GM06990 (cell line): Measurements from ENCODE around the gene PCDHGB5.
"Not testable (repeated sequence)": the region's sequence is repeated elsewhere in the genome, so short reads cannot be mapped to it uniquely, and the experiment has no call there.

Experiments used
- DNase-seq: peaks from one replicate; pipeline ENCODE4 v3.0.0-alpha.2; 2011; ENCODE audit not compliant: insufficient read length; ENCODE audit errors: extremely low read depth
- H3K27me3 ChIP-seq: replicated peaks from 2 replicates; pipeline ENCODE4 v1.6.0; 2011; ENCODE audit warnings: low read length; ENCODE audit not compliant: control insufficient read depth, insufficient read depth
- H3K36me3 ChIP-seq: 2 replicates; pipeline ENCODE4 v1.5.1; 2011; ENCODE audit warnings: low read length; ENCODE audit not compliant: control insufficient read depth, insufficient read depth
- H3K4me3 ChIP-seq: replicated peaks from 2 replicates; pipeline ENCODE4 v1.5.1; 2011; ENCODE audit warnings: low read depth, mild to moderate bottlenecking, control low read depth, low read length
- TF ChIP-seq, protein P1 (sequence below): IDR thresholded peaks from 2 replicates; pipeline ENCODE4 v1.5.1; 2011; ENCODE audit warnings: low read length, control low read depth, mild to moderate bottlenecking, inconsistent platforms; ENCODE audit not compliant: insufficient read depth, poor library complexity, severe bottlenecking

PCDHGB5 gene

GRCh38 chr5:141427783-141428426 is 30.2 kb downstream of the PCDHGB5 start:
- Histone ChIP-seq H3K4me3 (no peak overlapping the region), H3K36me3 (peaks cover 1% of the 10 kb centered on the region), H3K27me3 (no peaks in the 10 kb centered on the region)
- TF ChIP-seq, protein P1, sequence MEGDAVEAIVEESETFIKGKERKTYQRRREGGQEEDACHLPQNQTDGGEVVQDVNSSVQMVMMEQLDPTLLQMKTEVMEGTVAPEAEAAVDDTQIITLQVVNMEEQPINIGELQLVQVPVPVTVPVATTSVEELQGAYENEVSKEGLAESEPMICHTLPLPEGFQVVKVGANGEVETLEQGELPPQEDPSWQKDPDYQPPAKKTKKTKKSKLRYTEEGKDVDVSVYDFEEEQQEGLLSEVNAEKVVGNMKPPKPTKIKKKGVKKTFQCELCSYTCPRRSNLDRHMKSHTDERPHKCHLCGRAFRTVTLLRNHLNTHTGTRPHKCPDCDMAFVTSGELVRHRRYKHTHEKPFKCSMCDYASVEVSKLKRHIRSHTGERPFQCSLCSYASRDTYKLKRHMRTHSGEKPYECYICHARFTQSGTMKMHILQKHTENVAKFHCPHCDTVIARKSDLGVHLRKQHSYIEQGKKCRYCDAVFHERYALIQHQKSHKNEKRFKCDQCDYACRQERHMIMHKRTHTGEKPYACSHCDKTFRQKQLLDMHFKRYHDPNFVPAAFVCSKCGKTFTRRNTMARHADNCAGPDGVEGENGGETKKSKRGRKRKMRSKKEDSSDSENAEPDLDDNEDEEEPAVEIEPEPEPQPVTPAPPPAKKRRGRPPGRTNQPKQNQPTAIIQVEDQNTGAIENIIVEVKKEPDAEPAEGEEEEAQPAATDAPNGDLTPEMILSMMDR = no peak
- DNase-seq = no peak

GRCh38 chr5:141430332-141431113 is 32.8 kb downstream of the PCDHGB5 start, which contains the start of gene PCDHGA12:
Gene PCDHGA12 (plus strand): TSS chr5:141430507. CDS start chr5:141430760, 253 bp downstream.
- peak within 1 kb of the TSS; percentile 70 for H3K4me3 ChIP-seq
- peaks cover 1% of the 10 kb centered on the region for H3K36me3 ChIP-seq
- H3K27me3 ChIP-seq = no peaks in the 10 kb centered on the region
- TF ChIP-seq, protein P1 = peak; percentile 53
- peak; percentile 59 for DNase-seq

DNA sequence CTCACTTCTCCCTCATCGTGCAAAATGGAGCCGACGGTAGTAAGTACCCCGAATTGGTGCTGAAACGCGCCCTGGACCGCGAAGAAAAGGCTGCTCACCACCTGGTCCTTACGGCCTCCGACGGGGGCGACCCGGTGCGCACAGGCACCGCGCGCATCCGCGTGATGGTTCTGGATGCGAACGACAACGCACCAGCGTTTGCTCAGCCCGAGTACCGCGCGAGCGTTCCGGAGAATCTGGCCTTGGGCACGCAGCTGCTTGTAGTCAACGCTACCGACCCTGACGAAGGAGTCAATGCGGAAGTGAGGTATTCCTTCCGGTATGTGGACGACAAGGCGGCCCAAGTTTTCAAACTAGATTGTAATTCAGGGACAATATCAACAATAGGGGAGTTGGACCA is 33.5 kb downstream of the PCDHGB5 start:
- Histone ChIP-seq H3K36me3 (peaks cover 1% of the 10 kb centered on the region), H3K4me3 (peak overlapping the region; percentile 70), H3K27me3 (no peaks in the 10 kb centered on the region)
- DNase-seq = peak; percentile 80
- TF ChIP-seq, protein P1 = no peak

DNA sequence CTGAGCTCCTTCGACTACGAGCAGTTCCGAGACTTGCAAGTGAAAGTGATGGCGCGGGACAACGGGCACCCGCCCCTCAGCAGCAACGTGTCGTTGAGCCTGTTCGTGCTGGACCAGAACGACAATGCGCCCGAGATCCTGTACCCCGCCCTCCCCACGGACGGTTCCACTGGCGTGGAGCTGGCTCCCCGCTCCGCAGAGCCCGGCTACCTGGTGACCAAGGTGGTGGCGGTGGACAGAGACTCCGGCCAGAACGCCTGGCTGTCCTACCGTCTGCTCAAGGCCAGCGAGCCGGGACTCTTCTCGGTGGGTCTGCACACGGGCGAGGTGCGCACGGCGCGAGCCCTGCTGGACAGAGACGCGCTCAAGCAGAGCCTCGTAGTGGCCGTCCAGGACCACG is 34.6 kb downstream of the PCDHGB5 start:
- H3K36me3 ChIP-seq, DNase-seq, H3K27me3 ChIP-seq: not testable (repeated sequence)
- H3K4me3 ChIP-seq = peak overlapping the region; percentile 27

GRCh38 chr5:141432726-141433125 is 35.0 kb downstream of the PCDHGB5 start:
- H3K4me3 ChIP-seq, H3K27me3 ChIP-seq, H3K36me3 ChIP-seq: not testable (repeated sequence)
- DNase-seq = peak; percentile 24

- H3K27me3 ChIP-seq = no peaks in the 10 kb centered on the region
- H3K4me3 ChIP-seq = no peak overlapping the region
- no peaks in the 10 kb centered on the region for H3K36me3 ChIP-seq
- TF ChIP-seq, protein P1 = no peak
- DNase-seq = no peak
Measured at GRCh38 chr5:141434006-141434405, 36.3 kb downstream of the PCDHGB5 start.
